ENCODE measurements around the gene MUC20.
"Not testable (repeated sequence)": the region's sequence is repeated elsewhere in the genome, so short reads cannot be mapped to it uniquely, and the experiment has no call there.

The MUC20 gene

GRCh38 chr3:195704433-195704999, 16.3 kb upstream of the MUC20 start:
- H3K9ac ChIP-seq (ENCODE audit: low read depth, low read length) = no peak overlapping the region
- peaks cover 5% of the 10 kb centered on the region for H3K27me3 ChIP-seq (ENCODE audit: control insufficient read depth, insufficient read depth, low read length)
- H3K36me3 ChIP-seq (ENCODE audit: insufficient read depth, low read length) = no peaks in the 10 kb centered on the region
- no peaks in the 10 kb centered on the region for H3K9me3 ChIP-seq (replicated peaks; ENCODE audit: low read length)
- no peak overlapping the region for H3K4me3 ChIP-seq (ENCODE audit: low read length)
- no peak overlapping the region for H3K4me2 ChIP-seq (ENCODE audit: low read length)
- H3K4me1 ChIP-seq (ENCODE audit: control insufficient read depth, insufficient read depth, low read length) = peaks cover 9% of the 10 kb centered on the region

GRCh38 chr3:195705081-195705991, 15.4 kb upstream of the MUC20 start:
- no peak overlapping the region for H3K4me2 ChIP-seq (ENCODE audit: low read length)
- no peak overlapping the region for H3K9ac ChIP-seq (ENCODE audit: low read depth, low read length)
- no peak overlapping the region for H3K4me3 ChIP-seq (ENCODE audit: low read length)
- H3K9me3 ChIP-seq (replicated peaks; ENCODE audit: low read length) = no peaks in the 10 kb centered on the region
- H3K36me3 ChIP-seq (ENCODE audit: insufficient read depth, low read length) = no peaks in the 10 kb centered on the region
- H3K4me1 ChIP-seq (ENCODE audit: control insufficient read depth, insufficient read depth, low read length) = peaks cover 9% of the 10 kb centered on the region
- H3K27me3 ChIP-seq (ENCODE audit: control insufficient read depth, insufficient read depth, low read length) = peaks cover 5% of the 10 kb centered on the region

- no peaks in the 10 kb centered on the region for H3K9me3 ChIP-seq (replicated peaks; ENCODE audit: low read length)
These were observed 12.7 kb upstream of the MUC20 start for GRCh38 chr3:195708061-195708460.

GRCh38 chr3:195708626-195709481, 11.9 kb upstream of the MUC20 start:
- H3K27me3 ChIP-seq (ENCODE audit: control insufficient read depth, insufficient read depth, low read length) = peaks cover 5% of the 10 kb centered on the region
- H3K9me3 ChIP-seq (replicated peaks; ENCODE audit: low read length) = no peaks in the 10 kb centered on the region
- H3K4me3 ChIP-seq (ENCODE audit: low read length) = no peak overlapping the region
- H3K36me3 ChIP-seq (ENCODE audit: insufficient read depth, low read length) = no peaks in the 10 kb centered on the region
- H3K9ac ChIP-seq (ENCODE audit: low read depth, low read length) = no peak overlapping the region
- H3K4me1 ChIP-seq (ENCODE audit: control insufficient read depth, insufficient read depth, low read length) = peaks cover 9% of the 10 kb centered on the region
- no peak overlapping the region for H3K4me2 ChIP-seq (ENCODE audit: low read length)

More at GRCh38 chr3:195708061-195708460, 12.7 kb upstream of the MUC20 start:
- Histone ChIP-seq H3K4me1 (ENCODE audit: control insufficient read depth, insufficient read depth, low read length) (peaks cover 9% of the 10 kb centered on the region), H3K36me3 (ENCODE audit: insufficient read depth, low read length) (no peaks in the 10 kb centered on the region), H3K9ac (ENCODE audit: low read depth, low read length) (no peak overlapping the region), H3K4me3 (ENCODE audit: low read length) (no peak overlapping the region), H3K27me3 (ENCODE audit: control insufficient read depth, insufficient read depth, low read length) (peaks cover 5% of the 10 kb centered on the region), H3K4me2 (ENCODE audit: low read length) (no peak overlapping the region)

GRCh38 chr3:195709676-195710085, 11.1 kb upstream of the MUC20 start:
- Histone ChIP-seq H3K4me1 (ENCODE audit: control insufficient read depth, insufficient read depth, low read length) (peaks cover 9% of the 10 kb centered on the region), H3K27me3 (ENCODE audit: control insufficient read depth, insufficient read depth, low read length) (peaks cover 5% of the 10 kb centered on the region), H3K4me2 (ENCODE audit: low read length) (no peak overlapping the region), H3K4me3 (ENCODE audit: low read length) (no peak overlapping the region), H3K36me3 (ENCODE audit: insufficient read depth, low read length) (no peaks in the 10 kb centered on the region), H3K9ac (ENCODE audit: low read depth, low read length) (no peak overlapping the region), H3K9me3 (replicated peaks; ENCODE audit: low read length) (no peaks in the 10 kb centered on the region)

- not testable (repeated sequence) for H3K4me2 ChIP-seq (ENCODE audit: low read length); H3K4me1 ChIP-seq (ENCODE audit: control insufficient read depth, insufficient read depth, low read length); H3K9me3 ChIP-seq (replicated peaks; ENCODE audit: low read length); H3K4me3 ChIP-seq (ENCODE audit: low read length); H3K27me3 ChIP-seq (ENCODE audit: control insufficient read depth, insufficient read depth, low read length); H3K9ac ChIP-seq (ENCODE audit: low read depth, low read length); H3K36me3 ChIP-seq (ENCODE audit: insufficient read depth, low read length)
These were observed 10.5 kb upstream of the MUC20 start for GRCh38 chr3:195710126-195710905.

GRCh38 chr3:195711091-195711812, 9.5 kb upstream of the MUC20 start:
- not testable (repeated sequence) for H3K4me3 ChIP-seq (ENCODE audit: low read length); H3K9me3 ChIP-seq (replicated peaks; ENCODE audit: low read length); H3K27me3 ChIP-seq (ENCODE audit: control insufficient read depth, insufficient read depth, low read length); H3K4me2 ChIP-seq (ENCODE audit: low read length); H3K36me3 ChIP-seq (ENCODE audit: insufficient read depth, low read length); H3K9ac ChIP-seq (ENCODE audit: low read depth, low read length)
- peaks cover 10% of the 10 kb centered on the region for H3K4me1 ChIP-seq (ENCODE audit: control insufficient read depth, insufficient read depth, low read length)

GRCh38 chr3:195711813-195712534, 8.8 kb upstream of the MUC20 start:
- Histone ChIP-seq H3K4me2 (ENCODE audit: low read length) (no peak overlapping the region), H3K4me3 (ENCODE audit: low read length) (no peak overlapping the region), H3K4me1 (ENCODE audit: control insufficient read depth, insufficient read depth, low read length) (peaks cover 15% of the 10 kb centered on the region), H3K36me3 (ENCODE audit: insufficient read depth, low read length) (no peaks in the 10 kb centered on the region), H3K27me3 (ENCODE audit: control insufficient read depth, insufficient read depth, low read length) (no peaks in the 10 kb centered on the region), H3K9ac (ENCODE audit: low read depth, low read length) (no peak overlapping the region), H3K9me3 (replicated peaks; ENCODE audit: low read length) (no peaks in the 10 kb centered on the region)

GRCh38 chr3:195712535-195712910, 8.3 kb upstream of the MUC20 start:
- not testable (repeated sequence) for H3K4me3 ChIP-seq (ENCODE audit: low read length); H3K9me3 ChIP-seq (replicated peaks; ENCODE audit: low read length); H3K9ac ChIP-seq (ENCODE audit: low read depth, low read length); H3K4me2 ChIP-seq (ENCODE audit: low read length); H3K27me3 ChIP-seq (ENCODE audit: control insufficient read depth, insufficient read depth, low read length); H3K36me3 ChIP-seq (ENCODE audit: insufficient read depth, low read length)
- peaks cover 15% of the 10 kb centered on the region for H3K4me1 ChIP-seq (ENCODE audit: control insufficient read depth, insufficient read depth, low read length)

- H3K4me3 ChIP-seq (ENCODE audit: low read length); H3K4me2 ChIP-seq (ENCODE audit: low read length): not testable (repeated sequence)
These were observed 7.6 kb upstream of the MUC20 start for GRCh38 chr3:195713150-195713549.

More at GRCh38 chr3:195713150-195713549, 7.6 kb upstream of the MUC20 start:
- H3K9me3 ChIP-seq (replicated peaks; ENCODE audit: low read length); H3K9ac ChIP-seq (ENCODE audit: low read depth, low read length); H3K36me3 ChIP-seq (ENCODE audit: insufficient read depth, low read length): not testable (repeated sequence)
- Histone ChIP-seq H3K4me1 (ENCODE audit: control insufficient read depth, insufficient read depth, low read length) (peaks cover 15% of the 10 kb centered on the region), H3K27me3 (ENCODE audit: control insufficient read depth, insufficient read depth, low read length) (peaks cover 10% of the 10 kb centered on the region)
